ENCODE results near the gene TOGARAM2. TPM values are rescaled to one million over a fixed set of nuclear protein-coding genes. Genes with fewer than 3 reads are reported as not detected.

The TOGARAM2 gene
- polyA plus RNA-seq, 3 donors, result 0.30 to 3.0 (median 0.31) TPM

GRCh38 chr2:29060441-29060840, 79.3 kb downstream of the TOGARAM2 start:
- H3K27ac ChIP-seq (ENCODE audit: low read depth, low read length), result no peak overlapping the region
- WGBS, 3 donors, result 76 to 81% (median 78%) methylated on average over 9 of the region's 9 CpGs

- 69 to 78% (median 74%) methylated on average over 6 of the region's 6 CpGs for WGBS, 3 donors
Observed at GRCh38 chr2:29061176-29061575, 80.1 kb downstream of the TOGARAM2 start.

GRCh38 chr2:29061616-29062015, 80.5 kb downstream of the TOGARAM2 start:
- WGBS, 3 donors, result 82 to 91% (median 88%) methylated on average over 3 of the region's 3 CpGs
- H3K27ac ChIP-seq (ENCODE audit: low read depth, low read length), result no peak overlapping the region

More at GRCh38 chr2:29061176-29061575, 80.1 kb downstream of the TOGARAM2 start:
- H3K27ac ChIP-seq (ENCODE audit: low read depth, low read length), result no peak overlapping the region

GRCh38 chr2:29062371-29062770, 81.3 kb downstream of the TOGARAM2 start:
- H3K27ac ChIP-seq (ENCODE audit: low read depth, low read length), result no peak overlapping the region

GRCh38 chr2:29063056-29063455, 82.0 kb downstream of the TOGARAM2 start:
- no peak overlapping the region for H3K27ac ChIP-seq (ENCODE audit: low read depth, low read length)
- 39 to 76% (median 72%) methylated on average over 6 of the region's 6 CpGs for WGBS, 3 donors

More at GRCh38 chr2:29062371-29062770, 81.3 kb downstream of the TOGARAM2 start:
- WGBS, 3 donors, result 95 to 96% (median 95%) methylated on average over 10 of the region's 10 CpGs

GRCh38 chr2:29063646-29064345, 82.7 kb downstream of the TOGARAM2 start:
- H3K27ac ChIP-seq (ENCODE audit: low read depth, low read length), result no peak overlapping the region
- 60 to 74% (median 63%) methylated on average over 20 of the region's 20 CpGs for WGBS, 3 donors

GRCh38 chr2:29064346-29064715, 83.2 kb downstream of the TOGARAM2 start:
- H3K27ac ChIP-seq (ENCODE audit: low read depth, low read length), result no peak overlapping the region
- 84 to 90% (median 89%) methylated on average over 4 of the region's 4 CpGs for WGBS, 3 donors

- H3K27ac ChIP-seq (ENCODE audit: low read depth, low read length), result no peak overlapping the region
- 62 to 73% (median 73%) methylated on average over 9 to 11 of the region's 11 CpGs for WGBS, 3 donors
Observed at GRCh38 chr2:29064746-29065067, 83.6 kb downstream of the TOGARAM2 start.

GRCh38 chr2:29065068-29065811, 84.1 kb downstream of the TOGARAM2 start:
- WGBS, 3 donors, result 57 to 71% (median 66%) methylated on average over 10 of the region's 10 CpGs
- no peak overlapping the region for H3K27ac ChIP-seq (ENCODE audit: low read depth, low read length)

- no peak overlapping the region for H3K27ac ChIP-seq (ENCODE audit: low read depth, low read length)
- 67 to 83% (median 71%) methylated on average over 8 of the region's 8 CpGs for WGBS, 3 donors
Observed at GRCh38 chr2:29066271-29066860, 85.3 kb downstream of the TOGARAM2 start.

- H3K27ac ChIP-seq (ENCODE audit: low read depth, low read length), result no peak overlapping the region
- WGBS, 3 donors, result 31 to 54% (median 53%) methylated on average over 7 of the region's 7 CpGs
Observed at GRCh38 chr2:29066997-29067605, 86.0 kb downstream of the TOGARAM2 start.

GRCh38 chr2:29068513-29068912, 87.4 kb downstream of the TOGARAM2 start:
- WGBS, 3 donors, result 78 to 86% (median 81%) methylated on average over 7 of the region's 7 CpGs
- no peak overlapping the region for H3K27ac ChIP-seq (ENCODE audit: low read depth, low read length)

- 75 to 88% (median 82%) methylated on average over 12 of the region's 12 CpGs for WGBS, 3 donors
Observed at GRCh38 chr2:29070526-29070925, 89.4 kb downstream of the TOGARAM2 start.

GRCh38 chr2:29071032-29071975, 90.2 kb downstream of the TOGARAM2 start:
- H3K27ac ChIP-seq (ENCODE audit: low read depth, low read length), result no peak overlapping the region
- WGBS, 3 donors, result 82 to 88% (median 87%) methylated on average over 19 of the region's 19 CpGs

More at GRCh38 chr2:29070526-29070925, 89.4 kb downstream of the TOGARAM2 start:
- H3K27ac ChIP-seq (ENCODE audit: low read depth, low read length), result no peak overlapping the region

GRCh38 chr2:29072251-29072650, 91.2 kb downstream of the TOGARAM2 start:
- H3K27ac ChIP-seq (ENCODE audit: low read depth, low read length), result no peak overlapping the region
- 82 to 91% (median 89%) methylated on average over 8 of the region's 8 CpGs for WGBS, 3 donors

GRCh38 chr2:29072971-29073725, 92.0 kb downstream of the TOGARAM2 start:
- H3K27ac ChIP-seq (ENCODE audit: low read depth, low read length), result no peak overlapping the region
- 86 to 90% (median 89%) methylated on average over 12 of the region's 12 CpGs for WGBS, 3 donors

GRCh38 chr2:29073933-29074332, 92.8 kb downstream of the TOGARAM2 start:
- no peak overlapping the region for H3K27ac ChIP-seq (ENCODE audit: low read depth, low read length)
- 67 to 78% (median 72%) methylated on average over 4 of the region's 4 CpGs for WGBS, 3 donors
